ENCODE data around the gene KCNMA1. TPM values are rescaled to one million over a fixed set of nuclear protein-coding genes. Genes with fewer than 3 reads are reported as not detected.

KCNMA1 gene
- total RNA-seq, 1 donor from 2014 or later, result 0.39 TPM

GRCh38 chr10:77562742-77563141, 74.9 kb downstream of the KCNMA1 start:
- intact Hi-C loops (cut with micrococcal nuclease), result no loop called here

GRCh38 chr10:77561991-77562390, 75.6 kb downstream of the KCNMA1 start:
- intact Hi-C loops (cut with micrococcal nuclease), result no loop called here

- intact Hi-C loops (cut with micrococcal nuclease), result no loop called here
Observed at GRCh38 chr10:77560471-77560870, 77.1 kb downstream of the KCNMA1 start.

- intact Hi-C loops (cut with micrococcal nuclease), result no loop called here
Observed at GRCh38 chr10:77560052-77560451, 77.6 kb downstream of the KCNMA1 start.

- intact Hi-C loops (cut with micrococcal nuclease), result no loop called here
Observed at GRCh38 chr10:77556990-77557601, 80.5 kb downstream of the KCNMA1 start.

- intact Hi-C loops (cut with micrococcal nuclease), result no loop called here
Observed at GRCh38 chr10:77555591-77556212, 81.9 kb downstream of the KCNMA1 start.

GRCh38 chr10:77554996-77555397, 82.6 kb downstream of the KCNMA1 start:
- intact Hi-C loops (cut with micrococcal nuclease), result no loop called here

- intact Hi-C loops (cut with micrococcal nuclease), result no loop called here
Observed at GRCh38 chr10:77553966-77554365, 83.6 kb downstream of the KCNMA1 start.

GRCh38 chr10:77553311-77553710, 84.3 kb downstream of the KCNMA1 start:
- intact Hi-C loops (cut with micrococcal nuclease), result no loop called here

GRCh38 chr10:77552252-77552651, 85.4 kb downstream of the KCNMA1 start:
- intact Hi-C loops (cut with micrococcal nuclease), result no loop called here

GRCh38 chr10:77550378-77550777, 87.2 kb downstream of the KCNMA1 start:
- intact Hi-C loops (cut with micrococcal nuclease), result no loop called here

GRCh38 chr10:77548671-77549070, 88.9 kb downstream of the KCNMA1 start:
- intact Hi-C loops (cut with micrococcal nuclease), result no loop called here

GRCh38 chr10:77548157-77548556, 89.5 kb downstream of the KCNMA1 start:
- intact Hi-C loops (cut with micrococcal nuclease), result no loop called here

GRCh38 chr10:77547307-77548050, 90.1 kb downstream of the KCNMA1 start:
- intact Hi-C loops (cut with micrococcal nuclease), result no loop called here

GRCh38 chr10:77546042-77546441, 91.6 kb downstream of the KCNMA1 start:
- intact Hi-C loops (cut with micrococcal nuclease), result no loop called here

- intact Hi-C loops (cut with micrococcal nuclease), result no loop called here
Observed at GRCh38 chr10:77545585-77545984, 92.0 kb downstream of the KCNMA1 start.

- intact Hi-C loops (cut with micrococcal nuclease), result no loop called here
Observed at GRCh38 chr10:77544617-77545016, 93.0 kb downstream of the KCNMA1 start.

- intact Hi-C loops (cut with micrococcal nuclease), result no loop called here
Observed at GRCh38 chr10:77542710-77543259, 94.8 kb downstream of the KCNMA1 start.

- intact Hi-C loops (cut with micrococcal nuclease), result no loop called here
Observed at GRCh38 chr10:77541944-77542343, 95.7 kb downstream of the KCNMA1 start.

- intact Hi-C loops (cut with micrococcal nuclease), result no loop called here
Observed at GRCh38 chr10:77541247-77541646, 96.4 kb downstream of the KCNMA1 start.

- intact Hi-C loops (cut with micrococcal nuclease), result no loop called here
Observed at GRCh38 chr10:77539147-77539935, 98.3 kb downstream of the KCNMA1 start.
